PC-3 (cell line): ENCODE data around the gene IL4.

Source experiments
- CTCF ChIP-seq: fragments of 300-600 bp; sonication (generic); conservative IDR thresholded peaks from 2 replicates; pipeline ENCODE4 v1.5.1; 2017; ENCODE audit warnings: antibody characterized with exemption, low read depth, mild to moderate bottlenecking, low read length
- EZH2 ChIP-seq: fragments of 300-600 bp; sonication (generic); IDR thresholded peaks from one replicate; pipeline ENCODE4 v1.6.1; 2017; ENCODE audit warnings: antibody characterized with exemption, mild to moderate bottlenecking, low read length; ENCODE audit not compliant: unreplicated experiment
- EZH2phosphoT487 ChIP-seq: fragments of 300-600 bp; sonication (generic); IDR thresholded peaks from 2 replicates; pipeline ENCODE4 v1.6.1; 2018; ENCODE audit warnings: mild to moderate bottlenecking, antibody characterized with exemption, low read length, borderline replicate concordance

- TF ChIP-seq CTCF: no peak
- no peak for TF ChIP-seq EZH2phosphoT487
- no peak for TF ChIP-seq EZH2
These were observed 22.2 kb downstream of the IL4 start for GRCh38 chr5:132695956-132696355.
